Fibroblast of gingiva (primary cell): ENCODE measurements around the gene PAQR4.

Source experiments
- DNase-seq: peaks from one replicate; pipeline ENCODE4 v3.0.0-alpha.2; 2011; ENCODE audit warnings: low read depth

PAQR4 gene

GRCh38 chr16:2981177-2981898, 12.2 kb downstream of the PAQR4 start:
- DNase-seq: no peak

- DNase-seq: no peak
Observed at GRCh38 chr16:2981899-2982250, 12.7 kb downstream of the PAQR4 start.

GRCh38 chr16:2982402-2982801, 13.3 kb downstream of the PAQR4 start:
- DNase-seq: no peak

- peak; percentile 57 for DNase-seq
Observed at GRCh38 chr16:2983706-2984136, 14.6 kb downstream of the PAQR4 start.

- no peak for DNase-seq
Observed at GRCh38 chr16:2985462-2985861, 16.3 kb downstream of the PAQR4 start.

GRCh38 chr16:2985893-2986355, 16.8 kb downstream of the PAQR4 start:
- no peak for DNase-seq

- no peak for DNase-seq
Observed at GRCh38 chr16:2986623-2987188, 17.6 kb downstream of the PAQR4 start.

- DNase-seq: no peak
Observed at GRCh38 chr16:2987286-2987685, 18.1 kb downstream of the PAQR4 start.

GRCh38 chr16:2987833-2988232, 18.7 kb downstream of the PAQR4 start:
- DNase-seq: no peak

GRCh38 chr16:2988590-2989099, 19.5 kb downstream of the PAQR4 start:
- no peak for DNase-seq

GRCh38 chr16:2990891-2991290, 21.7 kb downstream of the PAQR4 start:
- no peak for DNase-seq

- no peak for DNase-seq
Observed at GRCh38 chr16:2991566-2992261, 22.6 kb downstream of the PAQR4 start.

GRCh38 chr16:2992383-2993081, 23.4 kb downstream of the PAQR4 start:
- DNase-seq: no peak

GRCh38 chr16:2996298-2996697, 27.1 kb downstream of the PAQR4 start:
- DNase-seq: no peak

- no peak for DNase-seq
Observed at GRCh38 chr16:2999929-3000328, 30.8 kb downstream of the PAQR4 start.

- DNase-seq: no peak
Observed at GRCh38 chr16:3000540-3000939, 31.4 kb downstream of the PAQR4 start.

- no peak for DNase-seq
Observed at GRCh38 chr16:3001316-3001715, 32.2 kb downstream of the PAQR4 start.

GRCh38 chr16:3003582-3004270, 34.6 kb downstream of the PAQR4 start:
- peak; percentile 95 for DNase-seq

GRCh38 chr16:3004319-3004718, 35.2 kb downstream of the PAQR4 start:
- no peak for DNase-seq

- DNase-seq: no peak
Observed at GRCh38 chr16:3004781-3005284, 35.7 kb downstream of the PAQR4 start.

- no peak for DNase-seq
Observed at GRCh38 chr16:3007059-3007956, 38.2 kb downstream of the PAQR4 start.
